HL-60 (cell line): ENCODE results near the gene WDR48.

Source experiments
- DNase-seq, 2 experiments: peaks; one replicate each; pipeline ENCODE4 v3.0.0-alpha.2; 2010 to 2020; ENCODE audit warnings: low read depth in 1 of 2, low spot score in 1 of 2
- H3K27ac ChIP-seq: fragments of 250-450 bp; sonication (Bioruptor Pico); replicated peaks from 2 replicates; pipeline ENCODE4 v1.5.1; 2020; ENCODE audit warnings: mild to moderate bottlenecking, moderate library complexity
- H3K27me3 ChIP-seq: fragments of 250-450 bp; sonication (Bioruptor Pico); 2 replicates; pipeline ENCODE4 v1.5.1; 2021; ENCODE audit warnings: mild to moderate bottlenecking, moderate library complexity; ENCODE audit not compliant: insufficient read depth, poor library complexity, severe bottlenecking
- H3K4me3 ChIP-seq: replicated peaks from 2 replicates; pipeline ENCODE4 v1.5.1; 2011; ENCODE audit warnings: mild to moderate bottlenecking, control low read depth, low read length; ENCODE audit not compliant: insufficient read depth
- CTCF ChIP-seq: IDR thresholded peaks from one replicate; pipeline ENCODE4 v1.5.1; 2011; ENCODE audit warnings: low read length, control low read depth, inconsistent platforms; ENCODE audit not compliant: insufficient read depth
- GABPA ChIP-seq: IDR thresholded peaks from 2 replicates; pipeline ENCODE4 v1.6.1; 2012; ENCODE audit warnings: low read depth
- POLR2AphosphoS5 ChIP-seq: IDR thresholded peaks from 2 replicates; pipeline ENCODE4 v1.6.1; 2012; ENCODE audit warnings: low read depth
- REST ChIP-seq: IDR thresholded peaks from 2 replicates; pipeline ENCODE4 v1.6.1; 2012; ENCODE audit warnings: low read depth; ENCODE audit not compliant: insufficient replicate concordance
- SPI1 ChIP-seq: IDR thresholded peaks from 2 replicates; pipeline ENCODE4 v1.6.1; 2012; ENCODE audit warnings: low read depth, mild to moderate bottlenecking, borderline replicate concordance

WDR48 gene

GRCh38 chr3:39100500-39100886 is 48.7 kb downstream of the WDR48 start:
- Histone ChIP-seq H3K27me3 (no peaks in the 10 kb centered on the region), H3K27ac (no peak overlapping the region), H3K4me3 (no peak overlapping the region)
- no peak for TF ChIP-seq POLR2AphosphoS5
- TF ChIP-seq GABPA = no peak
- no peak for TF ChIP-seq CTCF
- no peak for TF ChIP-seq REST
- TF ChIP-seq SPI1 = no peak
- DNase-seq = no peak

GRCh38 chr3:39101022-39101689 is 49.3 kb downstream of the WDR48 start:
- no peak overlapping the region for H3K27ac ChIP-seq
- no peaks in the 10 kb centered on the region for H3K27me3 ChIP-seq
- TF ChIP-seq REST (no peak), CTCF (peak; percentile 78)
- no peak overlapping the region for H3K4me3 ChIP-seq
- DNase-seq = peak; percentile 35 to 55

GRCh38 chr3:39102504-39103323 is 50.9 kb downstream of the WDR48 start:
- H3K27me3 ChIP-seq = no peaks in the 10 kb centered on the region
- H3K4me3 ChIP-seq = no peak overlapping the region
- DNase-seq = no peak
- no peak overlapping the region for H3K27ac ChIP-seq
- TF ChIP-seq CTCF = no peak
- no peak for TF ChIP-seq POLR2AphosphoS5
- no peak for TF ChIP-seq SPI1
- no peak for TF ChIP-seq REST
- no peak for TF ChIP-seq GABPA
